Measurements from ENCODE around the gene INO80B. TPM values are rescaled to one million over a fixed set of nuclear protein-coding genes. Genes with fewer than 3 reads are reported as not detected.
"Not testable (repeated sequence)": the region's sequence is repeated elsewhere in the genome, so short reads cannot be mapped to it uniquely, and the experiment has no call there.

Gene INO80B
- 5.6 and 23.2 TPM in 2 replicates for total RNA-seq (2014; rRNA removed)
- polyA plus RNA-seq (2012): 26.3 TPM

- DNase-seq (ENCODE audit: low read depth): peak; percentile 97
These were observed at the start of gene INO80B for GRCh38 chr2:74454654-74455511. Gene INO80B, plus strand, starts transcription at chr2:74455087. Its CDS starts 30 bp downstream, at chr2:74455117.

GRCh38 chr2:74406035-74406434 lies 48.9 kb upstream of the INO80B start:
- no peak for DNase-seq (ENCODE audit: low read depth)

GRCh38 chr2:74407682-74408081 lies 47.2 kb upstream of the INO80B start:
- no peak for DNase-seq (ENCODE audit: low read depth)

- DNase-seq (ENCODE audit: low read depth): no peak
These were observed 41.7 kb upstream of the INO80B start for GRCh38 chr2:74413001-74413698.

GRCh38 chr2:74414441-74414840 lies 40.4 kb upstream of the INO80B start:
- DNase-seq (ENCODE audit: low read depth): no peak

- DNase-seq (ENCODE audit: low read depth): peak; percentile 8
These were observed 39.8 kb upstream of the INO80B start for GRCh38 chr2:74414881-74415761.

GRCh38 chr2:74415762-74416395 lies 39.0 kb upstream of the INO80B start:
- no peak for DNase-seq (ENCODE audit: low read depth)

GRCh38 chr2:74416778-74417177 lies 38.1 kb upstream of the INO80B start:
- peak; percentile 10 for DNase-seq (ENCODE audit: low read depth)

GRCh38 chr2:74417197-74417596 lies 37.7 kb upstream of the INO80B start:
- DNase-seq (ENCODE audit: low read depth): no peak

GRCh38 chr2:74417763-74418162 lies 37.1 kb upstream of the INO80B start:
- DNase-seq (ENCODE audit: low read depth): no peak

GRCh38 chr2:74418312-74418711 lies 36.6 kb upstream of the INO80B start:
- no peak for DNase-seq (ENCODE audit: low read depth)

GRCh38 chr2:74419345-74419744 lies 35.5 kb upstream of the INO80B start:
- DNase-seq (ENCODE audit: low read depth): no peak

GRCh38 chr2:74420006-74420405 lies 34.9 kb upstream of the INO80B start:
- no peak for DNase-seq (ENCODE audit: low read depth)

- not testable (repeated sequence) for DNase-seq (ENCODE audit: low read depth)
These were observed 34.3 kb upstream of the INO80B start for GRCh38 chr2:74420443-74421103.

GRCh38 chr2:74421221-74421870 lies 33.5 kb upstream of the INO80B start, which contains the start of the genes C2orf81 and WDR54:
Gene C2orf81, minus strand, starts transcription at chr2:74421619. Its CDS starts 59 bp downstream, at chr2:74421560.
Gene WDR54, plus strand, starts transcription at chr2:74421730. Its CDS starts 424 bp downstream, at chr2:74422154.
- DNase-seq (ENCODE audit: low read depth): peak; percentile 84

- no peak for DNase-seq (ENCODE audit: low read depth)
These were observed 31.4 kb upstream of the INO80B start for GRCh38 chr2:74423231-74424095.

- peak; percentile 47 for DNase-seq (ENCODE audit: low read depth)
These were observed 30.5 kb upstream of the INO80B start for GRCh38 chr2:74424139-74424992.

- no peak for DNase-seq (ENCODE audit: low read depth)
These were observed 29.9 kb upstream of the INO80B start for GRCh38 chr2:74424995-74425406.
